IgD-negative memory B cell (primary cell): ENCODE results near the gene LBHD1. TPM values are rescaled to one million over a fixed set of nuclear protein-coding genes. Genes with fewer than 3 reads are reported as not detected.
"Not testable (repeated sequence)": the region's sequence is repeated elsewhere in the genome, so short reads cannot be mapped to it uniquely, and the experiment has no call there.

ENCODE experiments used
- H3K27ac Mint-ChIP-seq, 3 donors: one replicate each; pipeline ENCODE4 v1.8.0; 2020 to 2022; ENCODE audit warnings: mild to moderate bottlenecking in 3 of 3, mixed read lengths in 3 of 3, moderate library complexity in 1 of 3
- H3K27me3 Mint-ChIP-seq: one replicate; pipeline ENCODE4 v1.8.0; 2021; ENCODE audit warnings: mixed read lengths
- H3K36me3 Mint-ChIP-seq: one replicate; pipeline ENCODE4 v1.8.0; 2020; ENCODE audit warnings: mild to moderate bottlenecking, mixed read lengths
- H3K4me1 Mint-ChIP-seq, 3 donors: one replicate each; pipeline ENCODE4 v1.8.0; 2020 to 2022; ENCODE audit warnings: mixed read lengths in 3 of 3, mild to moderate bottlenecking in 1 of 3
- H3K4me3 Mint-ChIP-seq, 4 donors: one replicate each; pipeline ENCODE4 v1.8.0; 2020 to 2022; ENCODE audit warnings: mild to moderate bottlenecking in 4 of 4, mixed read lengths in 4 of 4, moderate library complexity in 3 of 4
- H3K9me3 Mint-ChIP-seq, 3 donors: one replicate each; pipeline ENCODE4 v1.8.0; 2020 to 2021; ENCODE audit warnings: mixed read lengths in 3 of 3, mild to moderate bottlenecking in 1 of 3
- polyA plus RNA-seq: library from polyadenylated mRNA; unstranded; fragments of 300-500 nt; fragmentation: Illumina TruSeq; gene quantifications from one replicate; pipeline ENCODE4 v1.2.3, GENCODE V29; 2021

LBHD1 gene
- polyA plus RNA-seq, 1 donor from 2014 or later = 6.2 TPM

- Mint-ChIP-seq H3K4me3 (peak overlapping the region; percentile 91 to 96 (median 94)), H3K9me3 (no peaks in the 10 kb centered on the region), H3K4me1 (peaks cover 21 to 23% (median 22%) of the 10 kb centered on the region in 3 donors), H3K27me3 (no peaks in the 10 kb centered on the region), H3K36me3 (peaks cover 3% of the 10 kb centered on the region), H3K27ac (peak overlapping the region; percentile 92 to 98 (median 96))
Observed at GRCh38 chr11:62678433-62678769, 6.3 kb upstream of the LBHD1 start.

- Mint-ChIP-seq H3K4me1 (peaks cover 22 to 24% (median 23%) of the 10 kb centered on the region in 3 donors), H3K27ac (peak overlapping the region; percentile 92 to 98 (median 96)), H3K4me3 (peak overlapping the region; percentile 91 to 96 (median 94)), H3K27me3 (no peaks in the 10 kb centered on the region), H3K9me3 (no peaks in the 10 kb centered on the region), H3K36me3 (peaks cover 3% of the 10 kb centered on the region)
Observed at GRCh38 chr11:62677714-62678113, 5.6 kb upstream of the LBHD1 start.

GRCh38 chr11:62677156-62677555 lies 5.1 kb upstream of the LBHD1 start:
- Mint-ChIP-seq H3K27ac (peak overlapping the region; percentile 92 to 98 (median 96)), H3K27me3 (no peaks in the 10 kb centered on the region), H3K4me3 (peak overlapping the region; percentile 83 to 93 (median 88)), H3K9me3 (no peaks in the 10 kb centered on the region), H3K4me1 (peaks cover 23 to 26% (median 23%) of the 10 kb centered on the region in 3 donors), H3K36me3 (peaks cover 3% of the 10 kb centered on the region)

- Mint-ChIP-seq H3K36me3 (peaks cover 3% of the 10 kb centered on the region), H3K9me3 (no peaks in the 10 kb centered on the region), H3K4me1 (peaks cover 24 to 27% (median 25%) of the 10 kb centered on the region in 3 donors), H3K4me3 (peak overlapping the region; percentile 47 to 93 (median 84)), H3K27me3 (no peaks in the 10 kb centered on the region), H3K27ac (peak overlapping the region; percentile 6 to 98 (median 92))
Observed at GRCh38 chr11:62676698-62677097, 4.6 kb upstream of the LBHD1 start.

- Mint-ChIP-seq H3K4me3 (peak overlapping the region in 2 of 4 donors; percentile 30 to 54), H3K4me1 (peaks cover 26 to 29% (median 26%) of the 10 kb centered on the region in 3 donors), H3K27ac (peak overlapping the region in 1 of 3 donors; percentile 78)
- not testable (repeated sequence) for H3K9me3 Mint-ChIP-seq, H3K27me3 Mint-ChIP-seq, H3K36me3 Mint-ChIP-seq
Observed at GRCh38 chr11:62675415-62675814, 3.3 kb upstream of the LBHD1 start.

- Mint-ChIP-seq H3K4me1 (peaks cover 20 to 29% (median 27%) of the 10 kb centered on the region in 3 donors), H3K9me3 (no peaks in the 10 kb centered on the region), H3K4me3 (peak overlapping the region in 3 of 4 donors; percentile 98 to 100 (median 100))
Observed at GRCh38 chr11:62673196-62673525, 1.1 kb upstream of the LBHD1 start.

GRCh38 chr11:62671236-62671607 lies 845 bp downstream of the LBHD1 start:
- H3K4me1 Mint-ChIP-seq = peaks cover 21 to 34% (median 28%) of the 10 kb centered on the region in 3 donors

More at GRCh38 chr11:62673196-62673525, 1.1 kb upstream of the LBHD1 start:
- peaks cover 2% of the 10 kb centered on the region for H3K36me3 Mint-ChIP-seq
- H3K27ac Mint-ChIP-seq = peak overlapping the region; percentile 12 to 99 (median 53)
- H3K27me3 Mint-ChIP-seq = no peaks in the 10 kb centered on the region

GRCh38 chr11:62669420-62670161 lies 2.5 kb downstream of the LBHD1 start:
- H3K36me3 Mint-ChIP-seq = no peaks in the 10 kb centered on the region
- H3K4me1 Mint-ChIP-seq = peaks cover 29 to 32% (median 31%) of the 10 kb centered on the region in 3 donors
- peak overlapping the region in 2 of 3 donors; percentile 37 to 86 for H3K27ac Mint-ChIP-seq
- no peaks in the 10 kb centered on the region for H3K9me3 Mint-ChIP-seq
- H3K4me3 Mint-ChIP-seq = peak overlapping the region in 3 of 4 donors; percentile 83 to 100 (median 98)
- H3K27me3 Mint-ChIP-seq = no peaks in the 10 kb centered on the region

More at GRCh38 chr11:62671236-62671607, 845 bp downstream of the LBHD1 start:
- Mint-ChIP-seq H3K4me3 (peak overlapping the region; percentile 98 to 100 (median 100)), H3K36me3 (peaks cover 2% of the 10 kb centered on the region), H3K27me3 (no peaks in the 10 kb centered on the region), H3K27ac (peak overlapping the region; percentile 94 to 99 (median 99)), H3K9me3 (no peaks in the 10 kb centered on the region)

- Mint-ChIP-seq H3K4me3 (peak overlapping the region in 3 of 4 donors; percentile 63 to 99 (median 98)), H3K27ac (peak overlapping the region in 2 of 3 donors; percentile 98), H3K4me1 (peaks cover 31 to 34% (median 34%) of the 10 kb centered on the region in 3 donors), H3K36me3 (no peaks in the 10 kb centered on the region), H3K27me3 (no peaks in the 10 kb centered on the region), H3K9me3 (no peaks in the 10 kb centered on the region)
Observed at GRCh38 chr11:62667460-62667859, 4.6 kb downstream of the LBHD1 start.

- no peaks in the 10 kb centered on the region for H3K27me3 Mint-ChIP-seq
- H3K4me1 Mint-ChIP-seq = peaks cover 27 to 29% (median 29%) of the 10 kb centered on the region in 3 donors
- H3K36me3 Mint-ChIP-seq = no peaks in the 10 kb centered on the region
- H3K4me3 Mint-ChIP-seq = peak overlapping the region; percentile 96 to 99 (median 98)
- H3K9me3 Mint-ChIP-seq = no peaks in the 10 kb centered on the region
- H3K27ac Mint-ChIP-seq = peak overlapping the region; percentile 46 to 98 (median 98)
Observed at GRCh38 chr11:62666259-62666926, 5.7 kb downstream of the LBHD1 start.

GRCh38 chr11:62665599-62666258 lies 6.3 kb downstream of the LBHD1 start:
- no peaks in the 10 kb centered on the region for H3K27me3 Mint-ChIP-seq
- H3K4me3 Mint-ChIP-seq = peak overlapping the region; percentile 96 to 99 (median 98)
- no peaks in the 10 kb centered on the region for H3K36me3 Mint-ChIP-seq
- no peaks in the 10 kb centered on the region for H3K9me3 Mint-ChIP-seq
- H3K27ac Mint-ChIP-seq = peak overlapping the region; percentile 95 to 98 (median 98)
- peaks cover 22 to 27% (median 25%) of the 10 kb centered on the region in 3 donors for H3K4me1 Mint-ChIP-seq

- Mint-ChIP-seq H3K27me3 (no peaks in the 10 kb centered on the region), H3K27ac (peak within 1 kb of the TSS; percentile 95 to 98 (median 98)), H3K36me3 (no peaks in the 10 kb centered on the region), H3K9me3 (no peaks in the 10 kb centered on the region), H3K4me1 (peaks cover 21 to 24% (median 22%) of the 10 kb centered on the region in 3 donors), H3K4me3 (peak within 1 kb of the TSS; percentile 96 to 99 (median 98))
Observed at GRCh38 chr11:62665075-62665598, 6.9 kb downstream of the LBHD1 start, which contains the start of the genes C11orf98 and CSKMT. TSS of gene C11orf98 (minus strand) at chr11:62665210. CDS start at chr11:62665169, 41 bp downstream. TSS of gene CSKMT (plus strand) at chr11:62665312. CDS start at chr11:62665880, 568 bp downstream.

GRCh38 chr11:62664405-62665074 lies 7.5 kb downstream of the LBHD1 start:
- H3K27ac Mint-ChIP-seq = peak overlapping the region; percentile 95 to 98 (median 98)
- no peaks in the 10 kb centered on the region for H3K36me3 Mint-ChIP-seq
- no peaks in the 10 kb centered on the region for H3K27me3 Mint-ChIP-seq
- H3K4me1 Mint-ChIP-seq = peaks cover 21 to 24% (median 22%) of the 10 kb centered on the region in 3 donors
- H3K4me3 Mint-ChIP-seq = peak overlapping the region; percentile 96 to 99 (median 98)
- H3K9me3 Mint-ChIP-seq = no peaks in the 10 kb centered on the region
